Measurements from ENCODE around the gene MCF2L2.
A peak's percentile ranks its signal among the peaks of the same experiment; 100 is the strongest.

Gene MCF2L2

DNA sequence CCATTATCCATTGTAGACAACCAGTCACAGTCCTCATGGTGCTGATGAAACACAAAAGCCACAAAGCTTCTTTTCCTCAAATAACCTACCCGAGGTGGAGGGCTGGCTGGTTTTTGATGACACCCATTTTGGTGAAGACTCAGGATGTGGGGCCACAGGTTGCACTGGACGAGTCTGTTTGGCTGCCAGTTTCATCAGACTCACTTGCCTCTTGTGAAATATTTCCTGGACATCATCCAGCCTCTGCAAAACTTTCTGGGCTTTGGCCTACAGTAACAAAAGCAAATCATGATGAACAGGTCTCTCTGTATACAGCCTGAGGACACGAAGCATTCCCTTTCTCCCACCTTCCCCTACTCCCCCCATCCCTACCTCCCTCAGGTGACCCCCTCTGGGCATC lies 133.2 kb downstream of the MCF2L2 start:
- no peaks in the 10 kb centered on the region for H3K36me3 ChIP-seq (ENCODE audit: control insufficient read depth in 2 of 2, insufficient read depth in 2 of 2, low read length in 2 of 2)
- H3K27ac ChIP-seq (ENCODE audit: low read length) = no peak overlapping the region
- H3K9me3 ChIP-seq (ENCODE audit: control insufficient read depth in 2 of 2, low read length in 2 of 2) = no peaks in the 10 kb centered on the region

DNA sequence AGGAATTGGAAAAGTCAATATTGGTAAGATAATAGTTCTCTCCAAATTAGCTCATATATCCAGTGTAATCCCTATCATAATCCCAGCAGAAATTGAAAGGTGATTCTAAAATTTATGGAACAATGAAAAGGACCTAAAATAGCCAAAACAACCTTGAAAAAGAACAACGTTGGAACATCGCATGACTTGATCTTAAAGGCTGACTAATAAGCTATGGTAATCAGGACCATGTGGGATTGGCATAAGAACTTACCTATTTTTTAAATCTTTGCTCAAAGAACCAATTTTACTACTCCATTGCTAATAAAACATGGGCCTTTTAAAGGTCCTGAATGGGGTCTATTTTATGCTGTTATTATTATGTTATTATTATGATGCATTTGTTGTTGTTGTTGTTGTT lies 134.5 kb downstream of the MCF2L2 start:
- H3K9me3 ChIP-seq (ENCODE audit: control insufficient read depth in 2 of 2, low read length in 2 of 2) = no peaks in the 10 kb centered on the region
- no peaks in the 10 kb centered on the region for H3K36me3 ChIP-seq (ENCODE audit: control insufficient read depth in 2 of 2, insufficient read depth in 2 of 2, low read length in 2 of 2)
- peaks cover 3% of the 10 kb centered on the region for H3K4me1 ChIP-seq (ENCODE audit: control insufficient read depth, insufficient read depth, low read length)
- H3K27ac ChIP-seq (ENCODE audit: low read length) = no peak overlapping the region
- no peak overlapping the region for H3K9ac ChIP-seq (ENCODE audit: low read length in 2 of 2)
- H3K4me3 ChIP-seq (ENCODE audit: low read length in 2 of 2) = no peak overlapping the region
- H3K27me3 ChIP-seq (ENCODE audit: control insufficient read depth in 1 of 2, insufficient read depth in 2 of 2, low read length in 2 of 2) = no peaks in the 10 kb centered on the region

More for the DNA sequence above, 133.2 kb downstream of the MCF2L2 start:
- peaks cover 3% of the 10 kb centered on the region for H3K4me1 ChIP-seq (ENCODE audit: control insufficient read depth, insufficient read depth, low read length)
- H3K9ac ChIP-seq (ENCODE audit: low read length in 2 of 2) = no peak overlapping the region
- H3K27me3 ChIP-seq (ENCODE audit: control insufficient read depth in 1 of 2, insufficient read depth in 2 of 2, low read length in 2 of 2) = no peaks in the 10 kb centered on the region
- no peak overlapping the region for H3K4me3 ChIP-seq (ENCODE audit: low read length in 2 of 2)

DNA sequence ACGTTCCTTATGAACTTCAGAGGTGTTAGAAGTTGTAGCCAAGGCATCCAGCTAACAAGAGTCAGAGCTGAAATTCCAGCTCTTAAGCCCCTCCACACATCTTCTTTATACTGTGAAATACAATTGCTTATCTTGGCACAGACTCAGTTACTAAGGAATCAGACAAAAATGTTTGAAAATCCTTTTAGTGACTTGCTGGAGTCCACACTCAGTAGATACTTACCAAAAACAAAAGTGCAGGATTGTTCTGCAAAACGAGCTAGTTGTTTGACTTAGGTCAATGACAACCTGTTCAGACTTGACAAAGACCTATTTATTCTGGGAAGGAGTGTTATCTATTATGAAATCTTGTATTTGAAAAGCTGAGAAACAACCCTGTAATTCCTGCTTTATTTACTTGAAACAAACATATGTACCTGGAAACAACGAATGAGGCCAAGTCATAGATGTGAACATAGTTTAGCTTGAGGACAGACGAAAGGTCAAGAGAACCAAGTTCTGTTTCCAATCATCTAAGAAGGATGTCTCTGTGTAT lies 136.9 kb downstream of the MCF2L2 start:
- no peak overlapping the region for H3K4me3 ChIP-seq (ENCODE audit: low read length in 2 of 2)
- H3K4me1 ChIP-seq (ENCODE audit: control insufficient read depth, insufficient read depth, low read length) = peaks cover 3% of the 10 kb centered on the region
- no peak overlapping the region for H3K9ac ChIP-seq (ENCODE audit: low read length in 2 of 2)
- H3K27me3 ChIP-seq (ENCODE audit: control insufficient read depth in 1 of 2, insufficient read depth in 2 of 2, low read length in 2 of 2) = no peaks in the 10 kb centered on the region
- no peaks in the 10 kb centered on the region for H3K36me3 ChIP-seq (ENCODE audit: control insufficient read depth in 2 of 2, insufficient read depth in 2 of 2, low read length in 2 of 2)
- no peaks in the 10 kb centered on the region for H3K9me3 ChIP-seq (ENCODE audit: control insufficient read depth in 2 of 2, low read length in 2 of 2)
- no peak overlapping the region for H3K27ac ChIP-seq (ENCODE audit: low read length)

DNA sequence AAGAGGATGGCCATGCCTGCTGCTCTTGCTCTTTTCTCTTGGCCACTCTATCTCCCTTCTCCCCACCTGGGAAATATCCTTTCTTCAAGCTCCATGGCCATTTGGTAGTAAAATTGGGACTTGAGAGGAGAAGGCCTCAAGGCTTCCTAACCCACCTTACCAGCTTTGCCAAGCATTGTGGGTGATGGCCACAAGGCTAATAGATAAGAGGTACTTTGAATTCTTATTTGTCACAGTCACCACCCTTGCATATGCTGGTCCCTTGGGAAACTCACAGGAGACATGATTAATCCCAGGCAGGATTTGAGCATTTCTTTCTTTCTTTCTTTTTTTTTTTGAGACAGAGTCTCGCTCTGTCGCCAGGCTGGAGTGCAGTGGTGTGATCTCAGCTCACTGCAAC lies 138.2 kb downstream of the MCF2L2 start:
- Histone ChIP-seq H3K4me1 (ENCODE audit: control insufficient read depth, insufficient read depth, low read length) (peaks cover 14% of the 10 kb centered on the region), H3K9ac (ENCODE audit: low read length in 2 of 2) (no peak overlapping the region), H3K27ac (ENCODE audit: low read length) (no peak overlapping the region), H3K27me3 (ENCODE audit: control insufficient read depth in 1 of 2, insufficient read depth in 2 of 2, low read length in 2 of 2) (no peaks in the 10 kb centered on the region), H3K4me3 (ENCODE audit: low read length in 2 of 2) (no peak overlapping the region), H3K36me3 (ENCODE audit: control insufficient read depth in 2 of 2, insufficient read depth in 2 of 2, low read length in 2 of 2) (no peaks in the 10 kb centered on the region), H3K9me3 (ENCODE audit: control insufficient read depth in 2 of 2, low read length in 2 of 2) (no peaks in the 10 kb centered on the region)

DNA sequence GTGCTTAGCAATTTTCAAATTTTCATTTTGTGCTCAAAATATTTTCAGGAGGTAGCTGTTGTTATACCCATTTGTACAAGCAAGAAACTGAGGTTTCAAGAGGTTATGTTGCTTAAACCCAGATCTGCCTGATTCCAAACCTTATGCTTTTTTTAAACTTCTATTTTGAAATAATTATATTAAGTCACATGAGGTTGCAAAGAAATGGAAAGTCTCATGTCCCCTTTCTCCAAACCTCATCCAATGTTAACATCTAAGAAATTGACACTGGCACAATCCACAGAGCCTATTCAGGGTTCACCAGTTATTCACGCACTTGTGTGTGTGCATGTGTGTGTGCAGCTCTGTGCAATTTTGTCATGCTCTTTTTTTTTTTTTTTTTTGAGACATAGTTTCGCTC lies 140.3 kb downstream of the MCF2L2 start:
- Histone ChIP-seq H3K27me3 (ENCODE audit: control insufficient read depth in 1 of 2, insufficient read depth in 2 of 2, low read length in 2 of 2) (no peaks in the 10 kb centered on the region), H3K27ac (ENCODE audit: low read length) (no peak overlapping the region), H3K36me3 (ENCODE audit: control insufficient read depth in 2 of 2, insufficient read depth in 2 of 2, low read length in 2 of 2) (no peaks in the 10 kb centered on the region), H3K9me3 (ENCODE audit: control insufficient read depth in 2 of 2, low read length in 2 of 2) (no peaks in the 10 kb centered on the region), H3K4me3 (ENCODE audit: low read length in 2 of 2) (no peak overlapping the region), H3K4me1 (ENCODE audit: control insufficient read depth, insufficient read depth, low read length) (peaks cover 14% of the 10 kb centered on the region), H3K9ac (ENCODE audit: low read length in 2 of 2) (no peak overlapping the region)

DNA sequence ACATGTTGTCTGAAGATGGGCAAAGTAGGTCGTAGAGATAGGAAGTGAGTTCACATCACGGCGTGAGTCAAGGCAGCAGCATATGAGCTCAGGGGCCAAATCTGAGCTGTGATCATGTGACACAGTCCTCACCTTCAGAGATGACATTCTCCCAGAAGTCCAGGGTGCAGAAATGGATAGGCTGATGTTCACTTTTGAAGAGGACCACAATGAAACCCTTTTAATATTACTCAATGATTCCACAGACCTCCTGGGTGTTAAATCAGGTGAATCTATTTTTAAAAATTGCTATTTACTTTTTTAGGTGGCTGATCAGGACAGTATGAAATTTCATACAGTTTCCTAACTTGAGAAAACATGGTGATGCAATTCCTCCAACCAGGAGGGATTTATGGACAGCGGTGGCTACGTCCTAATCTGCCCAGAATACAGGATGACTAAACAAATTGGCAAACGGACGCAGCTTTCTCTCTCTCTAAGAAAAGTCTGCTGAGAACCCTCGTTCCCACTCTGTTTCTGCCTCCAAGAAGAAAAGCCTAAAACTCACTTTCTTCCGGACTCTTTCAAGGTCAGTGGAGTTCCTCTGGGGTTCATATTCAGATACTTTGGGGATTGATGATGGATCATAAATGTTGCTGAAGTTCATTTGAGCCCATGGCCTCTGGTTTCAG lies 141.0 kb downstream of the MCF2L2 start:
- H3K4me1 ChIP-seq (ENCODE audit: control insufficient read depth, insufficient read depth, low read length) = peaks cover 14% of the 10 kb centered on the region
- no peak overlapping the region for H3K4me3 ChIP-seq (ENCODE audit: low read length in 2 of 2)
- H3K36me3 ChIP-seq (ENCODE audit: control insufficient read depth in 2 of 2, insufficient read depth in 2 of 2, low read length in 2 of 2) = no peaks in the 10 kb centered on the region
- no peaks in the 10 kb centered on the region for H3K27me3 ChIP-seq (ENCODE audit: control insufficient read depth in 1 of 2, insufficient read depth in 2 of 2, low read length in 2 of 2)
- H3K27ac ChIP-seq (ENCODE audit: low read length) = no peak overlapping the region
- no peak overlapping the region for H3K9ac ChIP-seq (ENCODE audit: low read length in 2 of 2)
- H3K9me3 ChIP-seq (ENCODE audit: control insufficient read depth in 2 of 2, low read length in 2 of 2) = no peaks in the 10 kb centered on the region

DNA sequence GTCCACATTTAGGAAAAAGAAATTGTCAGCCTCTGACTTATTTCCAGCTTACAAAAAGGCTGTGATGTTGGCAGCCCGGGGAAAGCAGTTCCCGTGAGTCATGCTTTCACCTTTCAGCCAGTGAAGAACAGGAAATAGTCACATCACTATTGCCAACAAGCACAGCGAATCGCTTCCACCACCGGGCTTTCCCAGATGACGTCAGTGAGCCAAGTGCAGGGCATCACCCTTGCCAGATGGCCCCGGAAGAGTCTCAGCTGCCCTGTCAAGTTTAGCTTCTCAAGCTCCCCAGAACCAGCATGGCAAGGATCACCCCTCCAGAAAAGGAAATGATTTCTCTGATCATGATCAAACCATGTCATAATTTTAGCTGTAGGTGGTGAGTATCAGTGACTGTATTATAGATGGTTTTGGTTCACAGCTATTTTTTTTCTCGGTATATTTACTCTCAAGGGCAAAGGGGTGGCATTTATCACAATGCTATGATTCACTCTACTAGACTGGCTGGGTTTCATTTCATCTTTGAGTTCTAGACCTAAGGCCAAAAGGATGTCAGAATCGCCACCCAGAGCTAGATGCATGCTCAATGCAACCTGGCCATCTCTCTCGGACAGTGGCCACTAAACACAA lies 142.5 kb downstream of the MCF2L2 start:
- Histone ChIP-seq H3K9me3 (ENCODE audit: control insufficient read depth in 2 of 2, low read length in 2 of 2) (no peaks in the 10 kb centered on the region), H3K27ac (ENCODE audit: low read length) (peak overlapping the region; percentile 49), H3K9ac (ENCODE audit: low read length in 2 of 2) (peak overlapping the region in 1 of 2 donors; percentile 21), H3K4me1 (ENCODE audit: control insufficient read depth, insufficient read depth, low read length) (peaks cover 14% of the 10 kb centered on the region), H3K27me3 (ENCODE audit: control insufficient read depth in 1 of 2, insufficient read depth in 2 of 2, low read length in 2 of 2) (no peaks in the 10 kb centered on the region), H3K4me3 (ENCODE audit: low read length in 2 of 2) (peak overlapping the region in 1 of 2 donors; percentile 49), H3K36me3 (ENCODE audit: control insufficient read depth in 2 of 2, insufficient read depth in 2 of 2, low read length in 2 of 2) (no peaks in the 10 kb centered on the region)

DNA sequence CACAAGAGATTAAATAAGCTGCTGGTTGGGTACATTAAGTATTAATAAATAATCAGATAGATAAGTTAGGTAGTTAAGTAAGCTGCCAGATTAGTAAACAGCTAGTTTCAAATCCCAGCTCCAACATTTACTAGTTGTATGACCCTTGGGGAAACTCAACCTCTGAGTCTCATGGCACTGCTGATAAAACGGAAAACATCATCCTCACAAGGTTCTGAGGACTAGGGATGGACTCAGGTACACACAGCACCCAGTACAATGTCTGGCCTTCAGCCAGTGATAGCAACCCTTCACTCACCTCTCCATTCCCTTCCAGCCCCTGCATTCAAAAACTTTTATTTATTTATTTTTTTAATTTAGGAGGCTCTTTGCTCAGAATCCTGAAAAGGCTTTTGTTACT lies 143.1 kb downstream of the MCF2L2 start:
- Histone ChIP-seq H3K27ac (ENCODE audit: low read length) (peak overlapping the region; percentile 49), H3K9ac (ENCODE audit: low read length in 2 of 2) (no peak overlapping the region), H3K36me3 (ENCODE audit: control insufficient read depth in 2 of 2, insufficient read depth in 2 of 2, low read length in 2 of 2) (no peaks in the 10 kb centered on the region), H3K9me3 (ENCODE audit: control insufficient read depth in 2 of 2, low read length in 2 of 2) (no peaks in the 10 kb centered on the region), H3K4me3 (ENCODE audit: low read length in 2 of 2) (peak overlapping the region in 1 of 2 donors; percentile 49), H3K4me1 (ENCODE audit: control insufficient read depth, insufficient read depth, low read length) (peaks cover 14% of the 10 kb centered on the region), H3K27me3 (ENCODE audit: control insufficient read depth in 1 of 2, insufficient read depth in 2 of 2, low read length in 2 of 2) (no peaks in the 10 kb centered on the region)

DNA sequence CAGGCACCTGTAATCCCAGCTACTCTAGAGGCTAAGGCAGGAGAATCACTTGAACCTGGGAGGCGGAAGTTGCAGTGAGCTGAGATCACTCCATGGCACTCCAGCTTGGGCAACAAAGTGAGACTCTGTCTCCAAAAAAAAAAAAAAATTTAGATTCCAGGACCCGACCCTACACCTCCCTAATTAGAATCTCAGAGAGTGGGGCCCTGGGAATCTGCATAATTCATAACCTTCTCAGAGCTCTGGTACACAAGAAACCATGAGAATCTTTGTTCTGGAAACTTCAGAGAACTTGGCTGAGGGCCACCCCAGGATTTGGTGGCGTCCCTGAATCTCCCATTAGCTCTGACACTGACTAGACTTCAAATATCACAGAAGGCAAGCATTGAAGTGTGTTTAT lies 143.8 kb downstream of the MCF2L2 start:
- no peaks in the 10 kb centered on the region for H3K36me3 ChIP-seq (ENCODE audit: control insufficient read depth in 2 of 2, insufficient read depth in 2 of 2, low read length in 2 of 2)
- H3K9ac ChIP-seq (ENCODE audit: low read length in 2 of 2) = no peak overlapping the region
- no peak overlapping the region for H3K4me3 ChIP-seq (ENCODE audit: low read length in 2 of 2)
- peaks cover 14% of the 10 kb centered on the region for H3K4me1 ChIP-seq (ENCODE audit: control insufficient read depth, insufficient read depth, low read length)
- no peak overlapping the region for H3K27ac ChIP-seq (ENCODE audit: low read length)
- H3K9me3 ChIP-seq (ENCODE audit: control insufficient read depth in 2 of 2, low read length in 2 of 2) = no peaks in the 10 kb centered on the region
- H3K27me3 ChIP-seq (ENCODE audit: control insufficient read depth in 1 of 2, insufficient read depth in 2 of 2, low read length in 2 of 2) = no peaks in the 10 kb centered on the region

DNA sequence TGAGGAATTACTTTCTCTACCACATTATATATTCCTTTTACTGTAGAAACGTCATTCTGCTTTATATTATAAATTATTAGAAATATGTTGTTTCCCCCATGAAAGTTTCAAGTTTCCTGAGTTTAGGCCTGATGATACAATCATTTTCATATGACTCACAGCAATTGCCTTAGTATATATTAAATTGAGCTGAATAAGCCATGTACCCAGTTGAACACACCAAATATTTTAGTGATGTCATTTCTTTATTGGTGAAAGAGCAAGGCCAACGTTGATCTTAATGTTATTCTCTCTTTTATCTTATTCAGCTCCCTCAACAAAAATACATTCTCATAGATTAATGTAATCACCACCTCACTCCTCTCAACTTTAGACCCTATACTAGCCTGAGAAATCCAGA lies 144.5 kb downstream of the MCF2L2 start:
- Histone ChIP-seq H3K9me3 (ENCODE audit: control insufficient read depth in 2 of 2, low read length in 2 of 2) (no peaks in the 10 kb centered on the region), H3K9ac (ENCODE audit: low read length in 2 of 2) (no peak overlapping the region), H3K27me3 (ENCODE audit: control insufficient read depth in 1 of 2, insufficient read depth in 2 of 2, low read length in 2 of 2) (no peaks in the 10 kb centered on the region), H3K27ac (ENCODE audit: low read length) (no peak overlapping the region), H3K4me3 (ENCODE audit: low read length in 2 of 2) (no peak overlapping the region), H3K4me1 (ENCODE audit: control insufficient read depth, insufficient read depth, low read length) (peaks cover 14% of the 10 kb centered on the region), H3K36me3 (ENCODE audit: control insufficient read depth in 2 of 2, insufficient read depth in 2 of 2, low read length in 2 of 2) (no peaks in the 10 kb centered on the region)

Data from stomach smooth muscle (tissue), 2 donors.